HG03159 (cell line): Measurements from ENCODE around the gene IGDCC3.

ENCODE experiments used
- ATAC-seq: cut with Tn5 transposase; IDR thresholded peaks from one replicate; pipeline ENCODE4 v1.9.1; 2021; ENCODE audit warnings: mild to moderate bottlenecking, moderate library complexity; ENCODE audit not compliant: unreplicated experiment

The IGDCC3 gene

GRCh38 chr15:65377976-65378366 lies at the start of gene IGDCC3:
IGDCC3 (minus strand) TSS chr15:65378002; CDS start chr15:65377788, 214 bp downstream.
- ATAC-seq: no peak

GRCh38 chr15:65426216-65426853 lies 48.5 kb upstream of the IGDCC3 start:
- ATAC-seq: no peak

GRCh38 chr15:65424683-65425082 lies 46.9 kb upstream of the IGDCC3 start:
- no peak for ATAC-seq

GRCh38 chr15:65423976-65424679 lies 46.3 kb upstream of the IGDCC3 start:
- ATAC-seq: no peak

- no peak for ATAC-seq
Observed at GRCh38 chr15:65423150-65423975, 45.6 kb upstream of the IGDCC3 start.

- peak; percentile 64 for ATAC-seq
Observed at GRCh38 chr15:65421360-65422215, 43.8 kb upstream of the IGDCC3 start.

- no peak for ATAC-seq
Observed at GRCh38 chr15:65420975-65421359, 43.2 kb upstream of the IGDCC3 start.

GRCh38 chr15:65418596-65418995 lies 40.8 kb upstream of the IGDCC3 start:
- ATAC-seq: no peak

GRCh38 chr15:65416845-65417416 lies 39.1 kb upstream of the IGDCC3 start:
- ATAC-seq: no peak

- ATAC-seq: no peak
Observed at GRCh38 chr15:65414841-65415621, 37.2 kb upstream of the IGDCC3 start.

GRCh38 chr15:65413760-65414144 lies 36.0 kb upstream of the IGDCC3 start:
- ATAC-seq: no peak

GRCh38 chr15:65413051-65413759 lies 35.4 kb upstream of the IGDCC3 start:
- ATAC-seq: no peak

- no peak for ATAC-seq
Observed at GRCh38 chr15:65412556-65412955, 34.8 kb upstream of the IGDCC3 start.

- ATAC-seq: no peak
Observed at GRCh38 chr15:65411465-65412071, 33.8 kb upstream of the IGDCC3 start.

- ATAC-seq: no peak
Observed at GRCh38 chr15:65410972-65411371, 33.2 kb upstream of the IGDCC3 start.

- no peak for ATAC-seq
Observed at GRCh38 chr15:65410036-65410435, 32.2 kb upstream of the IGDCC3 start.

- ATAC-seq: no peak
Observed at GRCh38 chr15:65409036-65409631, 31.3 kb upstream of the IGDCC3 start.

- ATAC-seq: no peak
Observed at GRCh38 chr15:65408324-65409035, 30.7 kb upstream of the IGDCC3 start.
